Activated B cell treated with CpG ODN at 0.5 μM for 24 hours (primary cell): ENCODE data around the gene SMIM20. TPM values are rescaled to one million over a fixed set of nuclear protein-coding genes. Genes with fewer than 3 reads are reported as not detected.

Experiments used
- ATAC-seq: fragments of 200-7000 bp; cut with Tn5 transposase; one replicate; pipeline ENCODE4 v1.10.0; 2021; ENCODE audit warnings: low read depth, mild to moderate bottlenecking, moderate library complexity
- CTCF ChIA-PET: fragments of 350-600 bp; sonication (Branson Sonifier 250); formaldehyde crosslinking; loops from one replicate; lab custom pipeline; 2021; ENCODE audit warnings: antibody characterized with exemption; lab: Charles Lee
- POLR2A ChIA-PET: fragments of 350-600 bp; sonication (Branson Sonifier 250); formaldehyde crosslinking; loops from one replicate; lab custom pipeline; 2021; ENCODE audit warnings: antibody characterized with exemption; lab: Charles Lee
- DNase-seq: peaks from one replicate; pipeline ENCODE4 v3.0.0; 2022
- H3K27ac Mint-ChIP-seq: one replicate; pipeline ENCODE4 v1.8.0; 2020; ENCODE audit warnings: mixed read lengths
- H3K27me3 Mint-ChIP-seq: one replicate; pipeline ENCODE4 v1.8.0; 2021; ENCODE audit warnings: mixed read lengths
- H3K36me3 Mint-ChIP-seq: one replicate; pipeline ENCODE4 v1.8.0; 2021; ENCODE audit warnings: low read depth, mixed read lengths
- H3K4me1 Mint-ChIP-seq: one replicate; pipeline ENCODE4 v1.8.0; 2021; ENCODE audit warnings: mixed read lengths
- H3K4me3 Mint-ChIP-seq: one replicate; pipeline ENCODE4 v1.8.0; 2020; ENCODE audit warnings: mild to moderate bottlenecking, mixed read lengths
- H3K9me3 Mint-ChIP-seq: one replicate; pipeline ENCODE4 v1.8.0; 2020; ENCODE audit warnings: mixed read lengths
- CTCF ChIP-seq: fragments of 200-600 bp; IDR thresholded peaks from one replicate; pipeline ENCODE4 v1.8.0; 2022; ENCODE audit warnings: antibody characterized with exemption, mild to moderate bottlenecking
- intact Hi-C: fragments of 100-400 bp; cut with micrococcal nuclease; formaldehyde crosslinking; loops from one replicate; pipeline ENCODE4 v1.15.1; 2024
- total RNA-seq: library from RNA; stranded (reverse); gene quantifications from 2 replicates; pipeline ENCODE4 v1.2.3, GENCODE V29; 2022

The SMIM20 gene
- total RNA-seq, 1 donor from 2014 or later, result 18.7 TPM

DNA sequence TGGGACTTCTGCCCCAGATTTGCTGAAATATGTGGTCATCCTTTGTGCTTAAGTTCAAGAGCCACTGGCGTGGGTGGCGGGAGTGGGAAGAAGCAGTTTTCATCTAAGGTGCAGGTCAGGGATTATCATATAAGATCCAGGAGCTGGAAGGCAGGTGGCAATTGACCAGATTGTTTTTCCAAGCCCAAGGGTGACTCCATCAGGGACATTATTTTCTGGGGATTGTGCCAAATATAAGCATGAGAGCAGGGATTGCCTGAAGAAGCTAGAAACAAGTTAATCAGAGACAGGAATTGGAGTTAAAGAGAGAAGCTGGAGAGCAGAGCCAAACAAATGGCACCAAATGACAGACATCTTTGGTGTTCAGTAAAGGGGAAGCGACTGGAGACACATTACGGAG is 31.8 kb upstream of the SMIM20 start:
- ChIA-PET CTCF (no interaction called here), POLR2A (interaction anchor here (0.6 to 9.8 kb wide), 2 partner anchors 31 to 437 kb away, joined by 3 to 99 read pairs; partner anchors contain the start of gene SMIM20)
- Mint-ChIP-seq H3K4me1 (peaks cover 67% of the 10 kb centered on the region), H3K9me3 (no peaks in the 10 kb centered on the region), H3K4me3 (no peak overlapping the region), H3K27me3 (no peaks in the 10 kb centered on the region), H3K36me3 (no peaks in the 10 kb centered on the region), H3K27ac (no peak overlapping the region)
- no peak for ATAC-seq
- DNase-seq, result no peak
- intact Hi-C loops, result no loop called here
- no peak for TF ChIP-seq CTCF

DNA sequence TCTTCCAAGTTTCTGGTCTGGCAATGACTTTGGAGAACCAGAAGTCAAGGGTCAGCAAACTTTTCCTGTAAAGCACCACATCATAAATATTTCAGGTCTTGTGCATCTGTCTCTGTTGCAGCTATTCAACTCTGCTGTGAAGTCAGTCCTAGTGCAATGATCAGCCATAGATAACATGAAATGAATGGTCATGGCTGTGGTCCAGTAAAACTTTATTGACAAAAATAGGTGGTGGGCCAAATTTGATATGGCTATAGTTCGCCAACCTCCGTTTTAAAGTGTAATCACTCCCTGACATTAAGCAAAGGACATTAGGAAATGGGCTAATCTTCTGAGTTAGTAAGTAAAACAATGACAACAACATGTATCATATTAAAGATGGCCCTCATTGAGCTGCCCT is 30.5 kb upstream of the SMIM20 start:
- TF ChIP-seq CTCF, result no peak
- ChIA-PET POLR2A (interaction anchor here (0.8 to 9.8 kb wide), 4 partner anchors 7 to 30 kb away, joined by 3 to 99 read pairs (median 5); partner anchors contain the start of gene SMIM20), CTCF (interaction anchor here (1.3 kb wide), 1 partner anchor 25 kb away, joined by 3 read pairs; no protein-coding TSS in a partner anchor)
- no peak for DNase-seq
- ATAC-seq, result no peak
- no peaks in the 10 kb centered on the region for H3K9me3 Mint-ChIP-seq
- intact Hi-C loops, result no loop called here
- no peaks in the 10 kb centered on the region for H3K27me3 Mint-ChIP-seq
- peaks cover 56% of the 10 kb centered on the region for H3K4me1 Mint-ChIP-seq
- H3K36me3 Mint-ChIP-seq, result no peaks in the 10 kb centered on the region
- H3K27ac Mint-ChIP-seq, result peak overlapping the region; percentile 62
- H3K4me3 Mint-ChIP-seq, result no peak overlapping the region

DNA sequence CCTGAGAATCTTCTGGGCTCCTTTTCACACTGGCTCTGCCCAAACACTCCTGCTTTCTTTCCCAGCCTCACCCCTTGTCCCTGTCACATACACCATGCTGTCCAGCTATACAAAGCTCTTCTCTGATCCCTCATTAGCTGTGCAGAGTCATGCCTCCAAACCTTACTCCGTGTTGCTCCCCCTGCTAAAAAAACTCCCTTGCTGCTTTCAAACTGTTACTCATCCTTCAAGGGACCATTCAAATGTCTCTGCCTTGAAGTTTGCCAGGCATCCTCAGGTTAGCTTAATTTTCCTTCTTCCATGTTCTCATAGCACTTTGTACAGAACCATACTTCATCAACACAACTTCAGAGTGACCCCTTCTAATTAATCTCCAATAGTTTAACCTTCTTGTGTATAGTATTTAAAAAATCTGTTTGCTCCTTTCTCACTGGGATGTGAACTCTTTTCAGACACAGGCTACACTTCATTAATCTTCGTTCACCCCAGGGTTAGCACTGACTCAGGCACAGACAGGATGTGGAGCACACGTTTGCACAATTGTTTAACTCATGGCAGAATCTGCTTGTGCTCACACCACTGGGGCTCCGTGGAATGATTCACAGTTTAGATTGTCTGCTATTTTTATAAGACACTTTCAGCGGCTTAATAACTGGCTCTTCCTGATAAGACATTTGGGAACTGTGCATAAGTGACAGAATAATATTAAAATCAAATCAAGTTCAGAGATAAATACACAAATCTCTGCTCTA is 29.8 kb upstream of the SMIM20 start:
- ATAC-seq (peak; percentile 57), DNase-seq (no peak)
- H3K4me3 Mint-ChIP-seq, result no peak overlapping the region
- CTCF ChIA-PET, result interaction anchor here (1.3 kb wide), 1 partner anchor 26 kb away, joined by 3 read pairs; no protein-coding TSS in a partner anchor
- H3K27me3 Mint-ChIP-seq, result no peaks in the 10 kb centered on the region
- no peaks in the 10 kb centered on the region for H3K9me3 Mint-ChIP-seq
- intact Hi-C loops, result no loop called here
- peak overlapping the region; percentile 62 for H3K27ac Mint-ChIP-seq
- TF ChIP-seq CTCF, result no peak
- peaks cover 50% of the 10 kb centered on the region for H3K4me1 Mint-ChIP-seq
- H3K36me3 Mint-ChIP-seq, result no peaks in the 10 kb centered on the region
- POLR2A ChIA-PET, result interaction anchor here (0.8 to 9.8 kb wide), 4 partner anchors 8 to 29 kb away, joined by 3 to 99 read pairs (median 5); partner anchors contain the start of gene SMIM20

GRCh38 chr4:25888781-25889180 is 25.2 kb upstream of the SMIM20 start:
- POLR2A ChIA-PET, result interaction anchor here (1.5 kb wide), 1 partner anchor 10 kb away, joined by 3 read pairs; no protein-coding TSS in a partner anchor
- CTCF ChIA-PET, result no interaction called here
- Mint-ChIP-seq H3K36me3 (no peaks in the 10 kb centered on the region), H3K9me3 (no peaks in the 10 kb centered on the region), H3K4me3 (no peak overlapping the region), H3K27me3 (no peaks in the 10 kb centered on the region), H3K4me1 (peaks cover 17% of the 10 kb centered on the region), H3K27ac (no peak overlapping the region)
- DNase-seq (no peak), ATAC-seq (no peak)
- TF ChIP-seq CTCF, result no peak
- intact Hi-C loops, result no loop called here
